GM23338 (cell line): ENCODE measurements around the gene PRPF19. TPM values are rescaled to one million over a fixed set of nuclear protein-coding genes. Genes with fewer than 3 reads are reported as not detected.

Source experiments
- ATAC-seq: fragments of 200-7000 bp; cut with Tn5 transposase; 3 replicates; pipeline ENCODE4 v1.9.1; 2020
- DNase-seq: peaks from one replicate; pipeline ENCODE4 v3.0.0-alpha.2; 2015; ENCODE audit warnings: low spot score
- H2AFZ ChIP-seq: fragments of 200-600 bp; sonication (generic); 2 replicates; pipeline ENCODE4 v1.8.0; 2016; ENCODE audit warnings: antibody characterized with exemption, mild to moderate bottlenecking, moderate library complexity
- H3F3A ChIP-seq: fragments of 200-600 bp; sonication (generic); replicated peaks from 2 replicates; pipeline ENCODE4 v1.8.0; 2017; ENCODE audit warnings: antibody characterized with exemption, mixed run types, low read depth
- H3K27ac ChIP-seq: fragments of 200-600 bp; sonication (generic); 2 replicates; pipeline ENCODE4 v1.6.1; 2016; ENCODE audit warnings: low read depth
- H3K27me3 ChIP-seq: fragments of 200-600 bp; sonication (generic); 2 replicates; pipeline ENCODE4 v1.8.0; 2016; ENCODE audit warnings: mild to moderate bottlenecking, mixed run types, moderate library complexity; ENCODE audit not compliant: insufficient read depth
- H3K36me3 ChIP-seq: fragments of 200-600 bp; sonication (generic); 2 replicates; pipeline ENCODE4 v1.8.0; 2016; ENCODE audit warnings: mild to moderate bottlenecking; ENCODE audit not compliant: insufficient read depth
- H3K4me1 ChIP-seq: fragments of 200-600 bp; sonication (generic); 2 replicates; pipeline ENCODE4 v1.8.0; 2016; ENCODE audit warnings: mild to moderate bottlenecking, moderate library complexity; ENCODE audit not compliant: insufficient read depth
- H3K4me2 ChIP-seq: fragments of 200-600 bp; sonication (generic); 2 replicates; pipeline ENCODE4 v1.7.1; 2017; ENCODE audit warnings: mixed run types
- H3K4me3 ChIP-seq: fragments of 200-600 bp; sonication (generic); 2 replicates; pipeline ENCODE4 v1.6.1; 2016; ENCODE audit warnings: mixed run types
- H3K79me2 ChIP-seq: fragments of 200-600 bp; sonication (generic); replicated peaks from 2 replicates; pipeline ENCODE4 v1.8.0; 2017; ENCODE audit warnings: mild to moderate bottlenecking; ENCODE audit not compliant: insufficient read depth
- H3K9me2 ChIP-seq: fragments of 200-600 bp; sonication (generic); 2 replicates; pipeline ENCODE4 v1.8.0; 2017; ENCODE audit not compliant: insufficient read depth
- H4K20me1 ChIP-seq: fragments of 200-600 bp; sonication (generic); replicated peaks from 2 replicates; pipeline ENCODE4 v1.8.0; 2017; ENCODE audit warnings: mild to moderate bottlenecking; ENCODE audit not compliant: insufficient read depth
- H3K27ac Mint-ChIP-seq: 2 replicates; pipeline ENCODE4 v1.8.0; 2020; ENCODE audit warnings: inconsistent platforms, mild to moderate bottlenecking, moderate library complexity, mixed read lengths
- H3K27me3 Mint-ChIP-seq: 3 replicates; pipeline ENCODE4 v1.8.0; 2022; ENCODE audit warnings: low read depth, mild to moderate bottlenecking, moderate library complexity, mixed read lengths, inconsistent platforms; ENCODE audit not compliant: insufficient read depth, poor library complexity
- H3K36me3 Mint-ChIP-seq: 3 replicates; pipeline ENCODE4 v1.8.0; 2021; ENCODE audit warnings: low read depth, mild to moderate bottlenecking, inconsistent platforms, moderate library complexity, mixed read lengths
- H3K4me1 Mint-ChIP-seq: 3 replicates; pipeline ENCODE4 v1.8.0; 2020; ENCODE audit warnings: mild to moderate bottlenecking, inconsistent platforms, mixed read lengths
- H3K4me3 Mint-ChIP-seq: 3 replicates; pipeline ENCODE4 v1.8.0; 2021; ENCODE audit warnings: moderate library complexity, mild to moderate bottlenecking, inconsistent platforms, mixed read lengths
- H3K9me3 Mint-ChIP-seq: 3 replicates; pipeline ENCODE4 v1.8.0; 2020; ENCODE audit warnings: moderate library complexity, mild to moderate bottlenecking, inconsistent platforms, mixed read lengths
- CREB1 ChIP-seq: fragments of 250-450 bp; sonication (Bioruptor Pico); IDR thresholded peaks from 2 replicates; pipeline ENCODE4 v1.5.0; 2020; ENCODE audit warnings: low read depth, mild to moderate bottlenecking, moderate library complexity
- CTCF ChIP-seq, 2 experiments: fragments of 200-600 bp in 1 of 2; sonication (generic) in 1 of 2; conservative IDR thresholded peaks; 2 replicates each; pipeline versions ENCODE4 v1.5.1 to v1.6.1; 2016 to 2017; ENCODE audit warnings: antibody characterized with exemption in 2 of 2, low read depth in 2 of 2, mild to moderate bottlenecking in 2 of 2, moderate library complexity in 1 of 2
- ETS1 ChIP-seq: IDR thresholded peaks from 2 replicates; pipeline ENCODE4 v1.6.1; 2016; ENCODE audit warnings: antibody characterized with exemption
- EZH2 ChIP-seq: fragments of 200-600 bp; sonication (generic); IDR thresholded peaks from one replicate; pipeline ENCODE4 v1.8.0; 2017; ENCODE audit warnings: antibody characterized with exemption, mild to moderate bottlenecking, low read depth; ENCODE audit not compliant: unreplicated experiment
- EZH2phosphoT487 ChIP-seq: fragments of 200-600 bp; sonication (generic); IDR thresholded peaks from one replicate; pipeline ENCODE4 v1.8.1; 2018; ENCODE audit warnings: antibody characterized with exemption; ENCODE audit not compliant: unreplicated experiment
- NANOG ChIP-seq: IDR thresholded peaks from 2 replicates; pipeline ENCODE4 v1.6.1; 2016; ENCODE audit warnings: antibody characterized with exemption, borderline replicate concordance
- POLR2AphosphoS5 ChIP-seq: IDR thresholded peaks from 2 replicates; pipeline ENCODE4 v1.6.1; 2016; ENCODE audit warnings: antibody characterized with exemption, low read depth
- REST ChIP-seq: IDR thresholded peaks from one replicate; pipeline ENCODE4 v1.6.1; 2018; ENCODE audit warnings: antibody characterized with exemption; ENCODE audit not compliant: unreplicated experiment
- STAT1 ChIP-seq: IDR thresholded peaks from one replicate; pipeline ENCODE4 v1.6.1; 2016; ENCODE audit warnings: antibody characterized with exemption; ENCODE audit not compliant: unreplicated experiment
- ZNF114 ChIP-seq: fragments of 250-450 bp; sonication (Bioruptor Pico); IDR thresholded peaks from 2 replicates; pipeline ENCODE4 v1.5.0; 2020; ENCODE audit warnings: mild to moderate bottlenecking, moderate library complexity
- ZNF331 ChIP-seq: fragments of 250-450 bp; sonication (Bioruptor Pico); IDR thresholded peaks from 2 replicates; pipeline ENCODE4 v1.5.0; 2020; ENCODE audit warnings: low read depth, mild to moderate bottlenecking, moderate library complexity
- ZNF462 ChIP-seq: fragments of 250-450 bp; sonication (Bioruptor Pico); IDR thresholded peaks from 2 replicates; pipeline ENCODE4 v1.5.0; 2020; ENCODE audit warnings: mild to moderate bottlenecking, moderate library complexity
- polyA plus RNA-seq: library from polyadenylated mRNA; unstranded; fragments of >200 nt; fragmentation: Nextera tagmentation; extraction: Ambion mirVana; gene quantifications from 2 replicates; pipeline ENCODE4 v1.2.1, GENCODE V29; 2016
- total RNA-seq: library from RNA; depleted of rRNA; stranded (reverse); fragments of >200 nt; shearing (Covaris generic); gene quantifications from 2 replicates; pipeline ENCODE4 v1.2.3, GENCODE V29; 2014

The PRPF19 gene
- total and polyA plus RNA-seq, 2 experiments from 2014 or later: 153 to 161 TPM

- TF ChIP-seq REST: no peak
Measured at GRCh38 chr11:60928563-60929001, 22.2 kb upstream of the PRPF19 start (continued).

GRCh38 chr11:60927600-60927999, 21.2 kb upstream of the PRPF19 start:
- Histone ChIP-seq H3F3A (no peaks in the 10 kb centered on the region), H3K36me3 (0 out of 2 replicates have a peak, but pooled peaks cover 6% of the 10 kb centered on the region), H4K20me1 (peaks cover 11% of the 10 kb centered on the region; the same call in 1 of the 2 replicates), H3K4me3 (no peak overlapping the region), H3K79me2 (no peaks in the 10 kb centered on the region), H3K4me1 (peaks cover 6% of the 10 kb centered on the region), H3K27me3 (peaks cover 10% of the 10 kb centered on the region; the same call in 1 of the 2 replicates), H3K9me2 (no peaks in the 10 kb centered on the region), H2AFZ (no peak overlapping the region), H3K27ac (no peak overlapping the region), H3K4me2 (no peak overlapping the region)
- DNase-seq (no peak), ATAC-seq (no peak)
- no peak overlapping the region for H3K27ac Mint-ChIP-seq
- H3K4me1 Mint-ChIP-seq: peaks cover 24% of the 10 kb centered on the region
- peaks cover 50% of the 10 kb centered on the region for H3K36me3 Mint-ChIP-seq
- H3K9me3 Mint-ChIP-seq: no peaks in the 10 kb centered on the region; the same call in 2 of the 3 replicates
- H3K4me3 Mint-ChIP-seq: no peak overlapping the region
- peaks cover 6% of the 10 kb centered on the region for H3K27me3 Mint-ChIP-seq
- TF ChIP-seq ZNF462 (CRISPR knock-in tag): no peak
- TF ChIP-seq EZH2phosphoT487: no peak
- no peak for TF ChIP-seq ZNF114 (CRISPR knock-in tag)
- TF ChIP-seq POLR2AphosphoS5: no peak
- no peak for TF ChIP-seq CREB1
- TF ChIP-seq STAT1: no peak
- TF ChIP-seq NANOG: no peak
- no peak for TF ChIP-seq CTCF (conservative IDR thresholded peaks at IDR 0.05; ENCODE audit: low read depth in 2 of 2)
- TF ChIP-seq ZNF331: no peak
- no peak for TF ChIP-seq ETS1
- TF ChIP-seq EZH2: no peak
